Chondrocyte (in vitro differentiated cells): ENCODE data around the gene SREBF1. TPM values are rescaled to one million over a fixed set of nuclear protein-coding genes. Genes with fewer than 3 reads are reported as not detected.

Experiments used
- DNase-seq: peaks from one replicate; pipeline ENCODE4 v3.0.0; 2021; ENCODE audit warnings: mixed read lengths, low spot score
- H3K27ac Mint-ChIP-seq: one replicate; pipeline ENCODE4 v1.8.0; 2021; ENCODE audit warnings: mild to moderate bottlenecking, moderate library complexity, mixed read lengths; ENCODE audit not compliant: unreplicated experiment
- H3K27me3 Mint-ChIP-seq: 2 replicates; pipeline ENCODE4 v1.8.0; 2021; ENCODE audit warnings: low read depth, mixed read lengths
- H3K36me3 Mint-ChIP-seq: 2 replicates; pipeline ENCODE4 v1.8.0; 2021; ENCODE audit warnings: low read depth, mixed read lengths
- H3K4me1 Mint-ChIP-seq: 2 replicates; pipeline ENCODE4 v1.8.0; 2021; ENCODE audit warnings: low read depth, mild to moderate bottlenecking, mixed read lengths
- H3K4me3 Mint-ChIP-seq: one replicate; pipeline ENCODE4 v1.8.0; 2021; ENCODE audit warnings: mild to moderate bottlenecking, moderate library complexity, mixed read lengths; ENCODE audit not compliant: unreplicated experiment
- H3K9me3 Mint-ChIP-seq: 2 replicates; pipeline ENCODE4 v1.8.0; 2021; ENCODE audit warnings: low read depth, mixed read lengths
- total RNA-seq: library from RNA; stranded (reverse); gene quantifications from 3 replicates; pipeline ENCODE4 v1.2.1, GENCODE V29; 2021
- TF ChIP-seq, protein P1 (sequence below): fragments of 200-600 bp; sonication (generic); IDR thresholded peaks from 2 replicates; pipeline ENCODE4 v1.5.0; 2021; ENCODE audit warnings: antibody characterized with exemption, mild to moderate bottlenecking, moderate library complexity

The SREBF1 gene
- total RNA-seq, 1 donor from 2014 or later: 22.8 TPM

DNA sequence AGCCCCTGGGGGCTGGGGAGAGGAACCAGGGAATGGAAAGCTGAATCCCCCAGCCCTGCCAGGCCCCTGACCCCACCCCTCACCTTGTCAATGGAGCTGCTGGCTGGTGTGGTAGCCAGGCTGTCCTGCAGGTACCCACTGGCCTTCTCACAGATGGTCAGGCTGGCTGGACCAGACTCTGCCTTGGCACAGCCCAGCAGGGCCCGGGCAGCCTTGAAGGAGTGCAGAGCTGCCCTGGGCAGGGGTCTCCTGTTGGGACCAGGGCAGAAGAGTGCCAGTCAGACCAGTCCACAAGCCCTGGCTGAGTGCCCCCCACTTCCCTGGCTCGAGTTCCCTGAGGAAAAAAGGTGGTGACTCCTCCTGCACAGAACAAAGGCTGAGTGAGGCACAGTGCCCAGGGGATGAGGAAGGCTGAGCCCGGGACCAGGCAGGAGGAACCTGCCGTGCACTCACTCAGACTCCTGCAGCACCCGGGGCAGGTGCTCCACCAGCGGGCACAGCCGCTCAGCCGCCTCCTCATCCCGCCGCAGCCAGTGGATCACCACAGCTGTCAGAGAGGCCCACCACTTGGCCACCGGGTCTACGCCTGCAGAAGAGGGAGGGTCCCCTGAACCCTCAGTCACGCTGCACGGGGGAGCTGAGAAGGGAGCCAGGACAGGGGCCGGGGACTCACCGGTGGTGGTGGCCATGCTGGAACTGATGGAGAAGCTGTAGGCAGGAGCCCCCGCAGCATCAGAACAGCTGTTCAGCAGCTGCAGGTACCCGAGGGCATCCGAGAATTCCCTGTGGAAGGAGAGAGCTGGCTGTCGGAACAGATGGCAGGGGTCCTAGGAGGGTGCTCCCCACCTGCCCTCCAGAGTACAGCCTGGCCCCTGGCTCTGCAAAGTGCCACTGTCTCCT lies 22.4 kb downstream of the SREBF1 start:
- Mint-ChIP-seq H3K27ac (no peak overlapping the region), H3K27me3 (no peaks in the 10 kb centered on the region), H3K4me1 (peaks cover 13% of the 10 kb centered on the region), H3K4me3 (no peak overlapping the region), H3K9me3 (no peaks in the 10 kb centered on the region), H3K36me3 (peaks cover 2% of the 10 kb centered on the region)
- peak; percentile 91 for DNase-seq
- TF ChIP-seq, protein P1, sequence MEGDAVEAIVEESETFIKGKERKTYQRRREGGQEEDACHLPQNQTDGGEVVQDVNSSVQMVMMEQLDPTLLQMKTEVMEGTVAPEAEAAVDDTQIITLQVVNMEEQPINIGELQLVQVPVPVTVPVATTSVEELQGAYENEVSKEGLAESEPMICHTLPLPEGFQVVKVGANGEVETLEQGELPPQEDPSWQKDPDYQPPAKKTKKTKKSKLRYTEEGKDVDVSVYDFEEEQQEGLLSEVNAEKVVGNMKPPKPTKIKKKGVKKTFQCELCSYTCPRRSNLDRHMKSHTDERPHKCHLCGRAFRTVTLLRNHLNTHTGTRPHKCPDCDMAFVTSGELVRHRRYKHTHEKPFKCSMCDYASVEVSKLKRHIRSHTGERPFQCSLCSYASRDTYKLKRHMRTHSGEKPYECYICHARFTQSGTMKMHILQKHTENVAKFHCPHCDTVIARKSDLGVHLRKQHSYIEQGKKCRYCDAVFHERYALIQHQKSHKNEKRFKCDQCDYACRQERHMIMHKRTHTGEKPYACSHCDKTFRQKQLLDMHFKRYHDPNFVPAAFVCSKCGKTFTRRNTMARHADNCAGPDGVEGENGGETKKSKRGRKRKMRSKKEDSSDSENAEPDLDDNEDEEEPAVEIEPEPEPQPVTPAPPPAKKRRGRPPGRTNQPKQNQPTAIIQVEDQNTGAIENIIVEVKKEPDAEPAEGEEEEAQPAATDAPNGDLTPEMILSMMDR: no peak

DNA sequence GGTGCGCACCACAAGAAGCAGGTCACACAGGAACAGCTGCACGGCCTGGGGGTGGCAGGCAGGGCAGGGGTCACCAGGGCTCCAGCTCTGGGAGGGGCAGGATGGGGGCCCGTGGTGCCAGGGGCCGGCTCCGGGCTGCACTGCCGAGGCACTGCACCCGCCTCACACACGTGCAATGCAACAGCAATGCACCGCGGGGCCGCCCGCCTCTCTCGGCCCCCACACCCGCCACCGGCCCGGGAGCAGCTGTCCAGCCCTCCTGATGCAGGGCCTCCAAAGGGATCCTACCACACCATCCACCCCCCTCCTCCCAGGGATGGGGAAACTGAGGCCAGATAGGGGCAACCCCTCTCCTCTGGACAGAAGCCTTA lies 23.1 kb downstream of the SREBF1 start:
- H3K27ac Mint-ChIP-seq: no peak overlapping the region
- H3K9me3 Mint-ChIP-seq: no peaks in the 10 kb centered on the region
- H3K36me3 Mint-ChIP-seq: no peaks in the 10 kb centered on the region
- no peak overlapping the region for H3K4me3 Mint-ChIP-seq
- peaks cover 13% of the 10 kb centered on the region for H3K4me1 Mint-ChIP-seq
- no peaks in the 10 kb centered on the region for H3K27me3 Mint-ChIP-seq
- DNase-seq: no peak
- TF ChIP-seq, protein P1: no peak

DNA sequence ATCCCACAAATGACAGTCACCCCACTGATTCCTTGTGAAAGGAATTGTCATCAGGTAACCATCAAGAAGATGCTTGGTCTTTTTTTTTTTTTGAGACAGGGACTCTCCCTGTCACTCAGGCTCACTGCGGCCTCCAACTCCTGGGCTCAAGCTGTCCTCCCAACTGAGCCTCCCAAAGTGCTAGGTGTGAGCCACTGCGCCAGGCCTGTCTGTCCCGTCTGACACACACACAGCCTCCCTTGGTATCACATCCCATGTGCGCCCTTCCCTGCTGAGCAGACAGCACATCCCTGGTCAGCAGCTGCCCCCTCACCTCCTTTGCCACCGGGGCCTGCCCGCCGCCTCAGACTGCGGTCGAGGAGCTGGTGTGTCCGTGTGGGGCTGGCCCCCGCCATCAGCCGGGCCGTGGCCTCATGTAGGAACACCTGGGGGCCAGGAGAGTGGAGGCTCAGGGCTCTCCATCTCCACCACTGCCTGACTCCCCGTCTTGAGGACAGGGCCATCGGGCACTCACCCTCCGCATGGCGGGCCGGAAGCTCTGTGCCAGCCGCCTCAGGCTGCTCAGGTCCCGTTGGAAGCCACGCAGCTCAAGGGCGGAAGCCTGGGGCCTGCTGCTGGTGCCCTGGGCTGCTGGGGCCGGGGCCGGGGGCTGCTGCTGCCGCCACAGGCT lies 23.6 kb downstream of the SREBF1 start:
- H3K27me3 Mint-ChIP-seq: no peaks in the 10 kb centered on the region
- H3K36me3 Mint-ChIP-seq: no peaks in the 10 kb centered on the region
- H3K9me3 Mint-ChIP-seq: no peaks in the 10 kb centered on the region
- DNase-seq: no peak
- TF ChIP-seq, protein P1: no peak
- H3K27ac Mint-ChIP-seq: no peak overlapping the region
- no peak overlapping the region for H3K4me3 Mint-ChIP-seq
- H3K4me1 Mint-ChIP-seq: peaks cover 14% of the 10 kb centered on the region

DNA sequence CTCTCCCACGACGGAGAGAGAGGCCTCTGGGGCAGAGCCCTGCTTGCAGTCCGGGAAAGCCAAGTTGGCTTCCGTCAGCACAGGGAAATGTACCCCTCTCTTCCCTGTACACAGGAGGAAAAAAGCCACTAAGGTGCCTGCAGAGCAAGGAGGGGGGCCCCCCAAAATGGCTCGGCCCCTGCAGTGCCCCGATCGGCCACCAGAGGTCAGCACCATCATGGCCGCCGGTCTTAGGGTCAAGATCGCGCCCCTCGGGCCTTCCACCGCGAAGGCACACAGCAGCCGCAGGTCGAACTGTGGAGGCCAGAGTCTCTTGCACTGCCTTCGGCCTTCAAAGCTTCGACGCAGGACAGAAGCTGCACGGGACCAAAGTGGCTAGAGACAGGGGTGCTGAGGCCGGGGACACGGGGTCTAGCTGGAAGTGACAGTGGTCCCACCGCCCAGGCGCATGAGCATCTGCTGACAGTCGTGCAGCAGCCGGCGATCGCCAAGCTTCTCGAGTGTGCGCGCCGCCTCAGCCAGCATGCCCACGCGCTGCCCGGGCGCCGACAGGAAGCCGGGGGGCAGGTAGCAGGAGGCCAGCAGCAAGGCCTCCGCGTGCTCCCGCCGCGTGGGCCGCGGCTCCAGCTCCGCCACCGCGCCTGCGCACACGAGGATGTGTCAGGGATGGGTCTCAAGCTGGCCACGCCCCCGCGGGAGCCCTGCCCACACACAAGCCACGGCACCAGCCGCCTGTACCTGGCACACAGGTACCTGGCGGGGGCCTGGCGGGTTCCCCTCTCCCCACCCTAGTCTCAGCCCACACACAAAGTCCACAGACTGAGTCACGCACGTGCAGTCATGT lies 24.4 kb downstream of the SREBF1 start:
- H3K27me3 Mint-ChIP-seq: no peaks in the 10 kb centered on the region
- no peak overlapping the region for H3K27ac Mint-ChIP-seq
- TF ChIP-seq, protein P1: peak; percentile 100
- H3K4me1 Mint-ChIP-seq: peaks cover 14% of the 10 kb centered on the region
- H3K36me3 Mint-ChIP-seq: peaks cover 2% of the 10 kb centered on the region
- H3K4me3 Mint-ChIP-seq: no peak overlapping the region
- no peaks in the 10 kb centered on the region for H3K9me3 Mint-ChIP-seq
- DNase-seq: no peak
